ENCODE data around the gene MORN3. TPM values are rescaled to one million over a fixed set of nuclear protein-coding genes. Genes with fewer than 3 reads are reported as not detected.
A peak's percentile ranks its signal among the peaks of the same experiment; 100 is the strongest.
"Not testable (repeated sequence)": the region's sequence is repeated elsewhere in the genome, so short reads cannot be mapped to it uniquely, and the experiment has no call there.

The MORN3 gene
- total and polyA plus RNA-seq, 8 donors: 0.19 to 0.99 (median 0.50) TPM

DNA sequence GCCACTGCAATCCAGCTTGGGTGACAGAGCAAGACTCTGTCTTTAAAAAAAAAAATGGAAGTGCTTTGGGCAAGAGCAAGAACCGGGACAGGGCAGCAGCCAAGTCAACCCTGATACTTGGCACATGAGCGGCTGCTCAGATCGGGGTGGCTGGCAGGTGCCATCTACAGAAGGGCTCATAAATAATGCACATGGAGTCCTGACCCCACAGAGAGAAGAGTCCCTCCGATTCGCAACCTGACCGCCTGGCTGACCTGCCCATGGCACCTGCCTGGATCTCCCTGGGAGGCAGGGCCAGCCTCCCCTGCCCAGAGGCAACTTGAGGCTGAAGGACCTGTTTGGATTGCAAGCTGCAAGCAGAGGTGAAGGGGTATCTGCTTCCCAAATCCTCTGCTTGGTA, 33.5 kb upstream of the MORN3 start:
- H3K27ac ChIP-seq: no peak overlapping the region
- H3K36me3 ChIP-seq: no peaks in the 10 kb centered on the region
- H3K4me1 ChIP-seq: no peaks in the 10 kb centered on the region
- no peaks in the 10 kb centered on the region for H3K27me3 ChIP-seq
- TF ChIP-seq, protein P1, sequence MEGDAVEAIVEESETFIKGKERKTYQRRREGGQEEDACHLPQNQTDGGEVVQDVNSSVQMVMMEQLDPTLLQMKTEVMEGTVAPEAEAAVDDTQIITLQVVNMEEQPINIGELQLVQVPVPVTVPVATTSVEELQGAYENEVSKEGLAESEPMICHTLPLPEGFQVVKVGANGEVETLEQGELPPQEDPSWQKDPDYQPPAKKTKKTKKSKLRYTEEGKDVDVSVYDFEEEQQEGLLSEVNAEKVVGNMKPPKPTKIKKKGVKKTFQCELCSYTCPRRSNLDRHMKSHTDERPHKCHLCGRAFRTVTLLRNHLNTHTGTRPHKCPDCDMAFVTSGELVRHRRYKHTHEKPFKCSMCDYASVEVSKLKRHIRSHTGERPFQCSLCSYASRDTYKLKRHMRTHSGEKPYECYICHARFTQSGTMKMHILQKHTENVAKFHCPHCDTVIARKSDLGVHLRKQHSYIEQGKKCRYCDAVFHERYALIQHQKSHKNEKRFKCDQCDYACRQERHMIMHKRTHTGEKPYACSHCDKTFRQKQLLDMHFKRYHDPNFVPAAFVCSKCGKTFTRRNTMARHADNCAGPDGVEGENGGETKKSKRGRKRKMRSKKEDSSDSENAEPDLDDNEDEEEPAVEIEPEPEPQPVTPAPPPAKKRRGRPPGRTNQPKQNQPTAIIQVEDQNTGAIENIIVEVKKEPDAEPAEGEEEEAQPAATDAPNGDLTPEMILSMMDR (IDR thresholded peaks at IDR 0.05): no peak
- 90 to 94% methylated on average over 6 of the region's 6 CpGs for WGBS, 2 donors
- intact Hi-C loops (cut with DNase I): loop anchor here in 1 of 3 donors (10.0 kb wide), 1 partner anchor 72 kb away; no protein-coding TSS in a partner anchor
- H3K9me3 ChIP-seq: no peaks in the 10 kb centered on the region
- no peak overlapping the region for H3K4me3 ChIP-seq
- DNase-seq (peak in 1 of 6 donors; percentile 24), ATAC-seq (no peak), FAIRE-seq (no peak)

DNA sequence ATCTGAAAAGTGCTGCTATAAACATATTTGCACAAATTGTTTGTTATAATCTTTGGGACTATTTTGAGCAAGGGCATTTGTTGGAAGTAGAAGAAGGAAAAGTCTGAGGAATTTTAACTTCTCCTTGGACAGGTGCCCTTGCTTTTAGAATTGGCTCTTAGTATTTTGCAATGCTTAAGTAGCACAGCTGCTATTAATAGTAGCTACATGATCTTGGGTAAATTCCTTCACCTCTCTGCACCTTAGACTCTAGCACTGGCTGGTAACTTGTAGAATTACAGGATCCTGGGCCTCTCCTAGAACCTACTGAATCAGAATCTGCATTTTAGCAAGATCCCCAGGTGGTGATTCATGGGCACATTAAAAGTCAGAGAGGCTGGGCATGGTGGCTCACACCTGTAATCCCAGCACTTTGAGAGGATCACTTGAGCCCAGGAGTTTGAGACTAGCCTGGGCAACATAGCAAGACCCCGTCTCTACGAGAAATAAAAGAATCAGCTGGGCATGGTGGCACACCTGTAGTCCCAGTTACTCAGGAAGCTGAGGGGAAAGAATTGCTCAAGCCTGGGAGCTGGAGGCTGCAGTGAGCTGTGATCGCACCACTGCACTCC, 32.3 kb upstream of the MORN3 start:
- 95 to 97% methylated on average over 3 of the region's 3 CpGs for WGBS, 2 donors
- no peak for DNase-seq
- Histone ChIP-seq H3K36me3 (no peaks in the 10 kb centered on the region), H3K4me3 (no peak overlapping the region), H3K9me3 (no peaks in the 10 kb centered on the region), H3K27ac (no peak overlapping the region), H3K4me1 (no peaks in the 10 kb centered on the region), H3K27me3 (no peaks in the 10 kb centered on the region)
- ATAC-seq: no peak
- TF ChIP-seq, protein P1 (IDR thresholded peaks at IDR 0.05): no peak
- no peak for FAIRE-seq
- intact Hi-C loops (cut with DNase I): loop anchor here in 1 of 3 donors (10.0 kb wide), 1 partner anchor 73 kb away; no protein-coding TSS in a partner anchor

DNA sequence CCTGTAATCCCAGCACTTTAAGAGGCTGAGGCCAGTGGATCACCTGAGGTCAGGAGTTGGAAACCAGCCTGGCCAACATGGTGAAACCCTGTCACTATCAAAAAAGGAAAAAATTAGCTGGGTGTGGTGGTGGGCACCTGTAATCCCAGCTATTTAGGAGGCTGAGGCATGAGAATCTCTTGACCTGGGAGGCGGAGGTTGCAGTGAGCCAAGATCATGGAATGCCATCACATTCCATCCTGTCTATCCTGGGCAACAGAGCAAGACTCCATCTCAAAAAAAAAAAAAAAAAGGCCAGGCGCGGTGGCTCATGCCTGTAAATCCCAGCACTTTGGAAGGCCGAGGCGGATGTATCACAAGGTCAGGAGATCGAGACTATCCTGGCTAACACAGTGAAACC, 28.4 kb upstream of the MORN3 start:
- FAIRE-seq, H3K27ac ChIP-seq, H3K4me1 ChIP-seq, H3K36me3 ChIP-seq, H3K9me3 ChIP-seq, H3K4me3 ChIP-seq, H3K27me3 ChIP-seq, ATAC-seq: not testable (repeated sequence)
- peak in 1 of 6 donors; percentile 3 for DNase-seq
- 92 to 98% methylated on average over 4 to 6 of the region's 6 CpGs for WGBS, 2 donors
- intact Hi-C loops (cut with DNase I): loop anchor here in 2 of 3 donors (5.0 kb wide), 1 partner anchor 79 kb away; no protein-coding TSS in a partner anchor

DNA sequence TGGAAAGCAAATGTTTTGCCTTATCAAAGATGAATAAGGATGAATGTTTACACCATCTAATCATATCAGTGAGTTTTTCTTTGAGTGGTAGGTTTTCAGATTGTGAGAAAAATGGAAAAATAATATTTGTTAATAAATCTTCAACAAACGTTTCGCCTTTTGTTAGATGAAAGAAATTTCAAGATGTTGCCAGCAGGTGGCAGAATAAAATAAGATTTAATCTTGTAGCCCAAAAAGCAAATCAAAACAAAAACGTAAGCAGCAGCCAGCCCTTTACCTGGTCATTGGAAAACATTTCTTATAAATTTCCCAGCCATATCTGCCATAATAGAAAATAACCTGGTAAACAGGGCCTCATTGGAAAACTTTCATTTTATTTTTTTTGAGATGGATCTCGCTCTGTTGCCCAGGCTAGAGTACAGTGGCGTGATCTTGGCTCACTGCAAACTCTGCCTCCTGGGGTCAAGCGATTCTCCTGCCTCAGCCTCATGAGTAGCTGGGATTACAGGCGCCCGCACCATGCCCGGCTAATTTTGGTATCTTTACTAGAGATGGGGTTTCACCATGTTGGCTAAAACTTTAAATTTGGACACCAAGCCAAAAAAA, 27.7 kb upstream of the MORN3 start:
- Histone ChIP-seq H3K4me3 (no peak overlapping the region), H3K4me1 (no peaks in the 10 kb centered on the region), H3K27me3 (no peaks in the 10 kb centered on the region), H3K9me3 (no peaks in the 10 kb centered on the region), H3K36me3 (no peaks in the 10 kb centered on the region), H3K27ac (no peak overlapping the region)
- peak in 1 of 6 donors; percentile 7 for DNase-seq
- intact Hi-C loops (cut with DNase I): loop anchor here in 2 of 3 donors (5.0 kb wide), 1 partner anchor 80 kb away; no protein-coding TSS in a partner anchor
- WGBS, 2 donors: 27 to 29% methylated on average over 9 of the region's 9 CpGs
- peak; percentile 81 for FAIRE-seq
- TF ChIP-seq, protein P1 (IDR thresholded peaks at IDR 0.05): peak in 3 of 4 donors; percentile 22 to 45 (median 42)
- peak in 3 of 4 donors; percentile 71 to 78 (median 72) for ATAC-seq

DNA sequence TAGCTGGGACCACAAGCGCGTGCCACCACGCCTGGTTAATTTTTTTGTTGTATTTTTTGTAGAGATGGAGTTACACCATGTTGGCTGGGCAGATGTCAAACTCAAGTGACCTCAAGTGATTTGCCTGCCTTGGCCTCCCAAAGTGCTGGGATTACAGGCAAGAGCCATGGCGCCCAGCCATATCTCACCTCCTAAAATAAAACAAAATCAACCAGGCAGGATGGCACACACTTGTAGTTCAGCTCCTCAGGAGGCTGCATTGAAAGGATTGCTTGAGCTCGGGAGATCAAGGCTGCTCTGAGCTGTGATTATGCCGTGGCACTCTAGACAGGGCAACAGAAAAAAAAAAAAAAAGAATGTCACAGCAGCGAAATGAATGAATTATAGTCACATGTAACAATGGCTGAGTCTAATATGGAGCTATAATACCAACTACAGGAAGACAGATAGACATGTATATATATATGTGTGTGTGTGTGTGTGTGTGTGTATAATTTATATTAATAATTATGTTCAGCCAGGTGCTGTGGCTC, 23.8 kb upstream of the MORN3 start:
- TF ChIP-seq, protein P1 (IDR thresholded peaks at IDR 0.05): no peak
- Histone ChIP-seq H3K27me3 (no peaks in the 10 kb centered on the region), H3K9me3 (no peaks in the 10 kb centered on the region), H3K27ac (no peak overlapping the region), H3K4me1 (no peaks in the 10 kb centered on the region), H3K4me3 (no peak overlapping the region), H3K36me3 (no peaks in the 10 kb centered on the region)
- ATAC-seq (no peak), FAIRE-seq (no peak), DNase-seq (no peak)
- WGBS, 2 donors: 60 to 68% methylated on average over 7 of the region's 7 CpGs
- intact Hi-C loops (cut with DNase I): no loop called here

DNA sequence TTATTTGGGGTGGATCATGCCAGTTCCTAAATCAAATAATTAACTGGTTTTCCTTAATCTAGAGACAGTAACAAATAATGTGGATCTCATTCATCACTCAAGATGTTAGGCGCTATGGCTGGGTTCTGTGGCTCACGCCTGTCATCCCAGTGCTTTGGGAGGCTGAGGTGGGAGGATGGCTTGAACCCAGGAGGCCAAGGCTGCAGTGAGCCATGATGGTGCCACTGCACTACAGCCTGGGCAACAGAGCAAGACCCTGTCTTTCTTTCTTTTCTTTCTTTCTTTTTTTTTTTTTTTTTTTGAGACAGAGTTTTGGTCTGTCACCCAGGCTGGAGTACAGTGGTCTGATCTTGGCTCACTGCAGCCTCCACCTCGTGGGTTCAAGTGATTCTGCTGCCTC, 23.3 kb upstream of the MORN3 start:
- H3K36me3 ChIP-seq; H3K9me3 ChIP-seq; H3K27me3 ChIP-seq; intact Hi-C loops (cut with DNase I); DNase-seq; FAIRE-seq; H3K4me1 ChIP-seq; H3K27ac ChIP-seq; ATAC-seq; H3K4me3 ChIP-seq: not testable (repeated sequence)
- 66 to 69% methylated on average over 3 of the region's 3 CpGs for WGBS, 2 donors

Measured in pancreas (tissue), 10 donors.